Caco-2 (cell line): Measurements from ENCODE around the gene RABGAP1L. TPM values are rescaled to one million over a fixed set of nuclear protein-coding genes. Genes with fewer than 3 reads are reported as not detected.

Experiments
- BruUV-seq: library from RNA; stranded (reverse); fragments of 400-500 nt; replicated peaks from 2 replicates; lab custom pipeline; 2021; lab: Mats Ljungman, UMichigan
- CTCF ChIA-PET: fragments of 300-600 bp; sonication (Branson Sonifier 250); formaldehyde crosslinking; loops from one replicate; lab custom pipeline; 2022; ENCODE audit warnings: antibody characterized with exemption; lab: Charles Lee
- POLR2A ChIA-PET: fragments of 300-600 bp; sonication (Branson Sonifier 250); formaldehyde crosslinking; loops from one replicate; lab custom pipeline; 2022; ENCODE audit warnings: antibody characterized with exemption; lab: Charles Lee
- DNase-seq, 2 experiments: peaks; one replicate each; pipeline versions ENCODE4 v3.0.0 to v3.0.0-alpha.2; 2020 to 2022
- H3K27me3 ChIP-seq: replicated peaks from 2 replicates; pipeline ENCODE4 v1.6.0; 2011; ENCODE audit warnings: low read length; ENCODE audit not compliant: control insufficient read depth, insufficient read depth
- H3K36me3 ChIP-seq: 2 replicates; pipeline ENCODE4 v1.5.1; 2011; ENCODE audit warnings: low read length; ENCODE audit not compliant: control insufficient read depth, insufficient read depth
- H3K4me1 ChIP-seq: fragments of 250-450 bp; sonication (Bioruptor Pico); 2 replicates; pipeline ENCODE4 v1.5.1; 2020; ENCODE audit warnings: mild to moderate bottlenecking
- H3K4me3 ChIP-seq: 2 replicates; pipeline ENCODE4 v1.5.1; 2011; ENCODE audit warnings: low read depth, mild to moderate bottlenecking, control low read depth, low read length
- H3K9me3 ChIP-seq: fragments of 250-450 bp; sonication (Bioruptor Pico); 2 replicates; pipeline ENCODE4 v1.5.1; 2020; ENCODE audit warnings: mild to moderate bottlenecking, moderate library complexity
- H3K27ac Mint-ChIP-seq: one replicate; pipeline ENCODE4 v1.8.0; 2022; ENCODE audit warnings: mixed read lengths; ENCODE audit not compliant: unreplicated experiment
- H3K27me3 Mint-ChIP-seq: one replicate; pipeline ENCODE4 v1.8.0; 2022; ENCODE audit warnings: mixed read lengths; ENCODE audit not compliant: insufficient read depth, unreplicated experiment
- H3K36me3 Mint-ChIP-seq: one replicate; pipeline ENCODE4 v1.8.0; 2022; ENCODE audit warnings: mild to moderate bottlenecking, mixed read lengths; ENCODE audit not compliant: insufficient read depth, unreplicated experiment
- H3K4me1 Mint-ChIP-seq: one replicate; pipeline ENCODE4 v1.8.0; 2022; ENCODE audit warnings: low read depth, mixed read lengths; ENCODE audit not compliant: unreplicated experiment
- H3K4me3 Mint-ChIP-seq: one replicate; pipeline ENCODE4 v1.8.0; 2022; ENCODE audit warnings: mild to moderate bottlenecking, moderate library complexity, mixed read lengths; ENCODE audit not compliant: unreplicated experiment
- H3K9me3 Mint-ChIP-seq: one replicate; pipeline ENCODE4 v1.8.0; 2022; ENCODE audit warnings: mixed read lengths; ENCODE audit not compliant: unreplicated experiment
- CTCF ChIP-seq, 2 experiments: fragments of 200-600 bp in 1 of 2; IDR thresholded peaks; 1 replicate in 1 of 2; 2 replicates in 1 of 2; pipeline versions ENCODE4 v1.5.1 to v1.8.0; 2011 to 2022; ENCODE audit warnings: antibody characterized with exemption in 1 of 2, control low read depth in 1 of 2, inconsistent platforms in 1 of 2, low read depth in 1 of 2, low read length in 1 of 2, mild to moderate bottlenecking in 1 of 2, moderate library complexity in 1 of 2; ENCODE audit not compliant: insufficient read depth in 1 of 2, severe bottlenecking in 1 of 2, unreplicated experiment in 1 of 2
- intact Hi-C: fragments of 100-400 bp; cut with micrococcal nuclease; formaldehyde crosslinking; loops from one replicate; pipeline ENCODE4 v1.10.0; 2022; ENCODE audit not compliant: unreplicated experiment
- total RNA-seq: library from RNA; stranded (reverse); gene quantifications from 2 replicates; pipeline ENCODE4 v1.2.3, GENCODE V29; 2022

Gene RABGAP1L
- total RNA-seq, 1 experiment from 2014 or later, result 20.3 TPM

- no TSS peak for BruUV-seq
- POLR2A ChIA-PET, result no interaction called here
- intact Hi-C loops, result loop anchor here (10.0 kb wide), 1 partner anchor 577 kb away; no protein-coding TSS in a partner anchor
These were observed 8.0 kb downstream of the RABGAP1L start for GRCh38 chr1:174167265-174167803.

GRCh38 chr1:174169342-174169741 is 10.0 kb downstream of the RABGAP1L start:
- Histone ChIP-seq H3K4me1 (peaks cover 7% of the 10 kb centered on the region; the same call in 1 of the 2 replicates), H3K9me3 (no peaks in the 10 kb centered on the region), H3K36me3 (no peaks in the 10 kb centered on the region), H3K27me3 (no peaks in the 10 kb centered on the region), H3K4me3 (no peak overlapping the region)
- POLR2A ChIA-PET, result no interaction called here
- Mint-ChIP-seq H3K9me3 (no peaks in the 10 kb centered on the region), H3K27ac (no peak overlapping the region), H3K4me3 (no peak overlapping the region), H3K36me3 (no peaks in the 10 kb centered on the region), H3K4me1 (peaks cover 9% of the 10 kb centered on the region), H3K27me3 (no peaks in the 10 kb centered on the region)
- DNase-seq, result no peak
- no TSS peak for BruUV-seq
- no peak for TF ChIP-seq CTCF (IDR thresholded peaks at IDR 0.05; ENCODE audit: insufficient read depth in 1 of 2, low read depth in 1 of 2, low read length in 1 of 2, severe bottlenecking in 1 of 2, unreplicated experiment in 1 of 2)
- CTCF ChIA-PET, result no interaction called here
- intact Hi-C loops, result loop anchor here (10.0 kb wide), 1 partner anchor 575 kb away; no protein-coding TSS in a partner anchor

More at GRCh38 chr1:174167265-174167803, 8.0 kb downstream of the RABGAP1L start:
- H3K4me1 ChIP-seq, result peaks cover 10% of the 10 kb centered on the region; the same call in 1 of the 2 replicates
- peaks cover 10% of the 10 kb centered on the region for H3K4me1 Mint-ChIP-seq
- no peak for DNase-seq
- H3K36me3 Mint-ChIP-seq, result no peaks in the 10 kb centered on the region
- CTCF ChIA-PET, result no interaction called here
- no peaks in the 10 kb centered on the region for H3K27me3 Mint-ChIP-seq
- no peaks in the 10 kb centered on the region for H3K27me3 ChIP-seq
- no peaks in the 10 kb centered on the region for H3K36me3 ChIP-seq
- TF ChIP-seq CTCF (IDR thresholded peaks at IDR 0.05; ENCODE audit: insufficient read depth in 1 of 2, low read depth in 1 of 2, low read length in 1 of 2, severe bottlenecking in 1 of 2, unreplicated experiment in 1 of 2), result no peak
- H3K9me3 ChIP-seq, result no peaks in the 10 kb centered on the region
- no peaks in the 10 kb centered on the region for H3K9me3 Mint-ChIP-seq
- H3K4me3 Mint-ChIP-seq, result no peak overlapping the region
- no peak overlapping the region for H3K4me3 ChIP-seq
- H3K27ac Mint-ChIP-seq, result no peak overlapping the region

GRCh38 chr1:174171073-174171472 is 11.8 kb downstream of the RABGAP1L start:
- no TSS peak for BruUV-seq
- Mint-ChIP-seq H3K27me3 (no peaks in the 10 kb centered on the region), H3K9me3 (no peaks in the 10 kb centered on the region), H3K36me3 (no peaks in the 10 kb centered on the region), H3K4me1 (peaks cover 6% of the 10 kb centered on the region), H3K27ac (no peak overlapping the region), H3K4me3 (no peak overlapping the region)
- intact Hi-C loops, result no loop called here
- Histone ChIP-seq H3K27me3 (no peaks in the 10 kb centered on the region), H3K9me3 (no peaks in the 10 kb centered on the region), H3K4me3 (no peak overlapping the region), H3K4me1 (0 out of 2 replicates have a peak, but pooled peaks cover 4% of the 10 kb centered on the region), H3K36me3 (no peaks in the 10 kb centered on the region)
- no peak for TF ChIP-seq CTCF (IDR thresholded peaks at IDR 0.05; ENCODE audit: insufficient read depth in 1 of 2, low read depth in 1 of 2, low read length in 1 of 2, severe bottlenecking in 1 of 2, unreplicated experiment in 1 of 2)
- ChIA-PET CTCF (interaction anchor here (0.6 kb wide), 1 partner anchor 75 kb away, joined by 3 read pairs; no protein-coding TSS in a partner anchor), POLR2A (interaction anchor here (0.6 kb wide), 1 partner anchor 24 kb away, joined by 4 read pairs; no protein-coding TSS in a partner anchor)
- DNase-seq, result no peak
